ENCODE measurements around the gene PMPCA.

DNA sequence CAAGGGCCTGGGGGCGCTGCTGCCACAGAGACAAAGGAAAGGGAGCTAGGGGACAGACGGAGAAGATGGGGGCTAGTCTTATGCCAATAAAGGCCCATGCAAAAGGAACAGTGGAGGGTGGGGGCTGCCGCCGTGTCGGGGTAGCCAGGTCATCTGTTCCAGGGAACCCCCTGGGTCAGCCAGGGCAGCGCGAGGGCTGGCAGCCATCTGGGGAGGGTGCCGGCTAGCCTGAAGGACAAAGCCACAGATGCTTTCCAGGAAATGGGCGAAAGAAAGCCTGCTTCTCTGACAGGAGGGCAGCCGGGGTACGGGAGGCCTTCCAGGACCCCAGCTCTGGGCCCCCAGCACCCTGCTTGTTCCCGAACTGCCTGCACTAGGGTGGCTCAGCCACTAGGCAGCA is 35.4 kb upstream of the PMPCA start:
- TF ChIP-seq, protein P1, sequence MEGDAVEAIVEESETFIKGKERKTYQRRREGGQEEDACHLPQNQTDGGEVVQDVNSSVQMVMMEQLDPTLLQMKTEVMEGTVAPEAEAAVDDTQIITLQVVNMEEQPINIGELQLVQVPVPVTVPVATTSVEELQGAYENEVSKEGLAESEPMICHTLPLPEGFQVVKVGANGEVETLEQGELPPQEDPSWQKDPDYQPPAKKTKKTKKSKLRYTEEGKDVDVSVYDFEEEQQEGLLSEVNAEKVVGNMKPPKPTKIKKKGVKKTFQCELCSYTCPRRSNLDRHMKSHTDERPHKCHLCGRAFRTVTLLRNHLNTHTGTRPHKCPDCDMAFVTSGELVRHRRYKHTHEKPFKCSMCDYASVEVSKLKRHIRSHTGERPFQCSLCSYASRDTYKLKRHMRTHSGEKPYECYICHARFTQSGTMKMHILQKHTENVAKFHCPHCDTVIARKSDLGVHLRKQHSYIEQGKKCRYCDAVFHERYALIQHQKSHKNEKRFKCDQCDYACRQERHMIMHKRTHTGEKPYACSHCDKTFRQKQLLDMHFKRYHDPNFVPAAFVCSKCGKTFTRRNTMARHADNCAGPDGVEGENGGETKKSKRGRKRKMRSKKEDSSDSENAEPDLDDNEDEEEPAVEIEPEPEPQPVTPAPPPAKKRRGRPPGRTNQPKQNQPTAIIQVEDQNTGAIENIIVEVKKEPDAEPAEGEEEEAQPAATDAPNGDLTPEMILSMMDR (IDR thresholded peaks at IDR 0.05), result no peak
- TF ChIP-seq CBFB (CRISPR knock-in tag; IDR thresholded peaks at IDR 0.05; ENCODE audit: low read depth) (no peak), ZBTB21 (CRISPR knock-in tag; IDR thresholded peaks at IDR 0.05; ENCODE audit: borderline replicate concordance) (no peak), FOXK1 (CRISPR knock-in tag; IDR thresholded peaks at IDR 0.05) (no peak), SP1 (CRISPR knock-in tag; conservative IDR thresholded peaks at IDR 0.05) (no peak), NFYB (CRISPR knock-in tag; conservative IDR thresholded peaks at IDR 0.05; ENCODE audit: low read depth) (no peak), CREB1 (CRISPR knock-in tag; IDR thresholded peaks at IDR 0.05) (no peak), TCF7 (CRISPR knock-in tag; IDR thresholded peaks at IDR 0.05; ENCODE audit: low read depth) (no peak), NFE2L1 (CRISPR knock-in tag; IDR thresholded peaks at IDR 0.05) (no peak), GTF2I (CRISPR knock-in tag; conservative IDR thresholded peaks at IDR 0.05) (no peak), ESRRA (CRISPR knock-in tag; IDR thresholded peaks at IDR 0.05; ENCODE audit: borderline replicate concordance) (no peak)
- TF ChIP-seq, protein P2, sequence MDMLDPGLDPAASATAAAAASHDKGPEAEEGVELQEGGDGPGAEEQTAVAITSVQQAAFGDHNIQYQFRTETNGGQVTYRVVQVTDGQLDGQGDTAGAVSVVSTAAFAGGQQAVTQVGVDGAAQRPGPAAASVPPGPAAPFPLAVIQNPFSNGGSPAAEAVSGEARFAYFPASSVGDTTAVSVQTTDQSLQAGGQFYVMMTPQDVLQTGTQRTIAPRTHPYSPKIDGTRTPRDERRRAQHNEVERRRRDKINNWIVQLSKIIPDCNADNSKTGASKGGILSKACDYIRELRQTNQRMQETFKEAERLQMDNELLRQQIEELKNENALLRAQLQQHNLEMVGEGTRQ (CRISPR knock-in tag; IDR thresholded peaks at IDR 0.05), result no peak
